ENCODE data around the gene CSTA. TPM values are rescaled to one million over a fixed set of nuclear protein-coding genes. Genes with fewer than 3 reads are reported as not detected.

CSTA gene
- polyA plus RNA-seq, 3 donors, result 211 to 582 (median 515) TPM

DNA sequence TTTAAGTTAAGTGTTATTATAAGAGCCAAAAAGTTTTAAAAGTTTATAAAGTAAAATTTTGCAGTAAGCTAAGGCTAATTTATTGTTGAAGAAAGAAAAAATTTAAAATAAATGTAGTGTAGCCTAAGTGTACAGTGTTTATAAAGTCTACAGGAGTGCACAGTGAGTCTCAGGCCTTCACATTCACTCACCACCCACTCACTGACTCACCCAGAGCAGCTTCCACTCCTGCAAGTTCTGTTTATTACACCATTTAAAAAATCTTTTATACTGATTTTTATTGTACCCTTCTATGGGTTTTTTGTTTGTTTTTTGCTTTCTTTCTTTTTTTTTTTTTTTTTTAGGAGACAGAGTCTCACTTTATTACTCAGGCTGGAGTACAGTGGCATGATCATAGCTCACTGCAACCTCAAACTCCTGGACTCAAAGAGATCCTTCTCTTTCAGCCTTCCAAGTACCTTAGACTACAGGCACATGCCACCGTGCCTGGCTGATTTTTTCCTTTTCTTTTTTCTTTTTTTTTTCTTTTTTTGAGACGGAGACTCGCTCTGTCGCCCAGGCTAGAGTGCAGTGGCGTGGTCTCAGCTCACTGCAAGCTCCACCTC lies 25.9 kb downstream of the CSTA start:
- peaks cover 3 to 16% of the 10 kb centered on the region in 2 donors for H3K36me3 ChIP-seq (replicated peaks in 1 of 2; ENCODE audit: control insufficient read depth in 1 of 2, insufficient read depth in 2 of 2, low read length in 2 of 2)
- H3K27ac ChIP-seq (ENCODE audit: low read depth in 1 of 2, low read length in 2 of 2), result no peak overlapping the region
- H3K4me2 ChIP-seq (replicated peaks; ENCODE audit: extremely low read depth, low read length, poor library complexity, severe bottlenecking), result no peak overlapping the region
- no peak overlapping the region for H3K9ac ChIP-seq (ENCODE audit: insufficient read depth, low read length, poor library complexity, severe bottlenecking)
- peaks cover 19% of the 10 kb centered on the region for H3K79me2 ChIP-seq (ENCODE audit: insufficient read depth, low read length)
- no peaks in the 10 kb centered on the region for H3K9me3 ChIP-seq (replicated peaks in 1 of 2; ENCODE audit: control insufficient read depth in 1 of 2, insufficient read depth in 1 of 2, low read length in 2 of 2)
- peaks cover 0 to 6% (median 3%) of the 10 kb centered on the region in 7 donors for H3K9me3 Mint-ChIP-seq
- DNase-seq, result no peak
- H3K27me3 Mint-ChIP-seq (ENCODE audit: low read depth in 3 of 3), result no peaks in the 10 kb centered on the region
- no peak overlapping the region for H2AFZ ChIP-seq (ENCODE audit: insufficient read depth, low read depth, low read length, poor library complexity, severe bottlenecking)
- WGBS (ENCODE audit: insufficient coverage), result 100% methylated on average over 1 of the region's 5 CpGs
- peaks cover 12 to 25% of the 10 kb centered on the region in 2 donors for H3K36me3 Mint-ChIP-seq
- H3K27ac Mint-ChIP-seq, result peak overlapping the region in 1 of 7 donors; percentile 25
- peaks cover 22% of the 10 kb centered on the region for H3K4me1 Mint-ChIP-seq
- peaks cover 22% of the 10 kb centered on the region for H4K20me1 ChIP-seq (ENCODE audit: insufficient read depth, low read length)
- H3K27me3 ChIP-seq (ENCODE audit: control insufficient read depth in 2 of 2, insufficient read depth in 2 of 2, low read length in 2 of 2), result no peaks in the 10 kb centered on the region
- TF ChIP-seq, protein P1, sequence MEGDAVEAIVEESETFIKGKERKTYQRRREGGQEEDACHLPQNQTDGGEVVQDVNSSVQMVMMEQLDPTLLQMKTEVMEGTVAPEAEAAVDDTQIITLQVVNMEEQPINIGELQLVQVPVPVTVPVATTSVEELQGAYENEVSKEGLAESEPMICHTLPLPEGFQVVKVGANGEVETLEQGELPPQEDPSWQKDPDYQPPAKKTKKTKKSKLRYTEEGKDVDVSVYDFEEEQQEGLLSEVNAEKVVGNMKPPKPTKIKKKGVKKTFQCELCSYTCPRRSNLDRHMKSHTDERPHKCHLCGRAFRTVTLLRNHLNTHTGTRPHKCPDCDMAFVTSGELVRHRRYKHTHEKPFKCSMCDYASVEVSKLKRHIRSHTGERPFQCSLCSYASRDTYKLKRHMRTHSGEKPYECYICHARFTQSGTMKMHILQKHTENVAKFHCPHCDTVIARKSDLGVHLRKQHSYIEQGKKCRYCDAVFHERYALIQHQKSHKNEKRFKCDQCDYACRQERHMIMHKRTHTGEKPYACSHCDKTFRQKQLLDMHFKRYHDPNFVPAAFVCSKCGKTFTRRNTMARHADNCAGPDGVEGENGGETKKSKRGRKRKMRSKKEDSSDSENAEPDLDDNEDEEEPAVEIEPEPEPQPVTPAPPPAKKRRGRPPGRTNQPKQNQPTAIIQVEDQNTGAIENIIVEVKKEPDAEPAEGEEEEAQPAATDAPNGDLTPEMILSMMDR (IDR thresholded peaks at IDR 0.05), result no peak
- intact Hi-C loops (cut with micrococcal nuclease), result no loop called here
- H3K4me3 ChIP-seq (replicated peaks in 1 of 3; ENCODE audit: low read depth in 2 of 3, low read length in 3 of 3), result no peak overlapping the region
- no peak overlapping the region for H3K4me3 Mint-ChIP-seq
- peaks cover 9 to 13% of the 10 kb centered on the region in 2 donors for H3K4me1 ChIP-seq (ENCODE audit: control insufficient read depth in 1 of 2, insufficient read depth in 2 of 2, low read length in 2 of 2)

DNA sequence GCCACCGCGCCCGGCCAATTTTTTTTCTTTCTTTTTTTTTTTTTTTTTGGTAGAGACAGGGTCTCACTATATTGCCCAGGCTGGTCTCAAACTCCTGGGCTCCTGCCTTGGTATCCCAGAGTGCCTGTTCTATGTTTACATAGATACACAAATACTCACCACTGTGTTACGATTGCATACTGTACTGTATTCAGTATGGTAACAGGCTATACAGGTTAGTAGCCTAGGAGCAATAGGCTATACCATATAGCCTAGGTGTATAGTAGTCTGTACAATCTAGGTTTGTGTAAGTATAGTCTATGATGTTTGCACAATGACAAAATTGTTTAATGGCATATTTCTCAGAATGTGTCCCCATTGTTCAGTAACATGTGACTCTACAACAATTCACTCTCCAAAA lies 26.6 kb downstream of the CSTA start:
- TF ChIP-seq, protein P1 (IDR thresholded peaks at IDR 0.05), result no peak
- intact Hi-C loops (cut with micrococcal nuclease), result no loop called here
- peaks cover 28% of the 10 kb centered on the region for H3K4me1 Mint-ChIP-seq
- Histone ChIP-seq H3K27me3 (ENCODE audit: control insufficient read depth in 2 of 2, insufficient read depth in 2 of 2, low read length in 2 of 2) (no peaks in the 10 kb centered on the region), H3K27ac (ENCODE audit: low read depth in 1 of 2, low read length in 2 of 2) (no peak overlapping the region), H3K79me2 (ENCODE audit: insufficient read depth, low read length) (peaks cover 12% of the 10 kb centered on the region), H3K4me1 (ENCODE audit: control insufficient read depth in 1 of 2, insufficient read depth in 2 of 2, low read length in 2 of 2) (peaks cover 16 to 20% of the 10 kb centered on the region in 2 donors), H3K4me3 (replicated peaks in 1 of 3; ENCODE audit: low read depth in 2 of 3, low read length in 3 of 3) (no peak overlapping the region), H2AFZ (ENCODE audit: insufficient read depth, low read depth, low read length, poor library complexity, severe bottlenecking) (no peak overlapping the region), H3K36me3 (replicated peaks in 1 of 2; ENCODE audit: control insufficient read depth in 1 of 2, insufficient read depth in 2 of 2, low read length in 2 of 2) (peaks cover 3 to 16% of the 10 kb centered on the region in 2 donors), H3K9ac (ENCODE audit: insufficient read depth, low read length, poor library complexity, severe bottlenecking) (no peak overlapping the region), H4K20me1 (ENCODE audit: insufficient read depth, low read length) (peaks cover 19% of the 10 kb centered on the region), H3K4me2 (replicated peaks; ENCODE audit: extremely low read depth, low read length, poor library complexity, severe bottlenecking) (no peak overlapping the region), H3K9me3 (replicated peaks in 1 of 2; ENCODE audit: control insufficient read depth in 1 of 2, insufficient read depth in 1 of 2, low read length in 2 of 2) (no peaks in the 10 kb centered on the region)
- H3K9me3 Mint-ChIP-seq, result peaks cover 0 to 6% (median 3%) of the 10 kb centered on the region in 7 donors
- H3K36me3 Mint-ChIP-seq, result peaks cover 12 to 21% of the 10 kb centered on the region in 2 donors
- H3K27ac Mint-ChIP-seq, result no peak overlapping the region
- no CpG with 5 or more reads among the region's 4 CpGs for WGBS (ENCODE audit: insufficient coverage)
- DNase-seq, result no peak
- H3K27me3 Mint-ChIP-seq (ENCODE audit: low read depth in 3 of 3), result no peaks in the 10 kb centered on the region
- no peak overlapping the region for H3K4me3 Mint-ChIP-seq

Data from CD14-positive monocyte (primary cell).